Fibroblast of lung (primary cell): ENCODE measurements around the gene KIF16B. TPM values are rescaled to one million over a fixed set of nuclear protein-coding genes. Genes with fewer than 3 reads are reported as not detected.
"Not testable (repeated sequence)": the region's sequence is repeated elsewhere in the genome, so short reads cannot be mapped to it uniquely, and the experiment has no call there.

Experiments
- DNase-seq, 2 donors: peaks; one replicate each; pipeline versions ENCODE4 v3.0.0 to v3.0.0-alpha.2; 2010; ENCODE audit warnings: low read depth in 2 of 2
- H2AFZ ChIP-seq: 2 replicates; pipeline ENCODE4 v1.5.1; 2012; ENCODE audit warnings: low read length, control low read depth, inconsistent platforms
- H3K27ac ChIP-seq: 2 replicates; pipeline ENCODE4 v1.5.1; 2011; ENCODE audit warnings: low read length, control low read depth; ENCODE audit not compliant: insufficient read depth
- H3K27me3 ChIP-seq: 2 replicates; pipeline ENCODE4 v1.5.1; 2011; ENCODE audit warnings: mild to moderate bottlenecking, low read length; ENCODE audit not compliant: control insufficient read depth, insufficient read depth
- H3K36me3 ChIP-seq: 2 replicates; pipeline ENCODE4 v1.5.1; 2011; ENCODE audit warnings: low read length; ENCODE audit not compliant: control insufficient read depth, insufficient read depth
- H3K4me1 ChIP-seq: 2 replicates; pipeline ENCODE4 v1.5.1; 2011; ENCODE audit warnings: low read length; ENCODE audit not compliant: control insufficient read depth, insufficient read depth; ENCODE audit errors: extremely low read depth
- H3K4me2 ChIP-seq: 2 replicates; pipeline ENCODE4 v1.5.1; 2011; ENCODE audit warnings: low read length, control low read depth; ENCODE audit not compliant: insufficient read depth; ENCODE audit errors: extremely low read depth
- H3K4me3 ChIP-seq, 4 experiments: fragments of 200-600 bp in 1 of 4; sonication (generic) in 1 of 4; replicated peaks in 1 of 4; 2 replicates each; pipeline ENCODE4 v1.5.1; 2011 to 2016; ENCODE audit warnings: low read length in 4 of 4, low read depth in 3 of 4, mild to moderate bottlenecking in 3 of 4, control low read depth in 2 of 4, inconsistent platforms in 1 of 4, mixed read lengths in 1 of 4; ENCODE audit not compliant: insufficient read depth in 1 of 4; ENCODE audit errors: control extremely low read depth in 1 of 4
- H3K79me2 ChIP-seq: 2 replicates; pipeline ENCODE4 v1.5.1; 2012; ENCODE audit warnings: mild to moderate bottlenecking, low read length, inconsistent platforms; ENCODE audit not compliant: control insufficient read depth, insufficient read depth
- H3K9ac ChIP-seq: 2 replicates; pipeline ENCODE4 v1.5.1; 2011; ENCODE audit warnings: mild to moderate bottlenecking, low read length, control low read depth; ENCODE audit not compliant: insufficient read depth
- H3K9me3 ChIP-seq: 2 replicates; pipeline ENCODE4 v1.5.1; 2012; ENCODE audit warnings: low read depth, low read length; ENCODE audit not compliant: control insufficient read depth, insufficient read depth
- H4K20me1 ChIP-seq: 2 replicates; pipeline ENCODE4 v1.5.1; 2011; ENCODE audit warnings: low read length; ENCODE audit not compliant: control insufficient read depth, insufficient read depth; ENCODE audit errors: extremely low read depth
- CTCF ChIP-seq, 2 donors: IDR thresholded peaks in 1 of 2; conservative IDR thresholded peaks in 1 of 2; 1 replicate in 1 of 2; 2 replicates in 1 of 2; pipeline ENCODE4 v1.5.1; 2011 to 2012; ENCODE audit warnings: low read length in 2 of 2, control low read depth in 1 of 2, inconsistent platforms in 1 of 2, low read depth in 1 of 2, mild to moderate bottlenecking in 1 of 2
- EZH2 ChIP-seq: IDR thresholded peaks from 2 replicates; pipeline ENCODE4 v1.5.1; 2012; ENCODE audit warnings: low read length, control low read depth, mild to moderate bottlenecking; ENCODE audit errors: missing control alignments
- polyA plus RNA-seq, 2 donors: library from polyadenylated mRNA; depleted of rRNA in 1 of 2; stranded (reverse) in 1 of 2; unstranded in 1 of 2; fragments of >200 nt; gene quantifications; 2 replicates each; pipeline ENCODE4 v1.2.1, GENCODE V29; 2011 to 2012; ENCODE audit warnings: missing spikeins in 1 of 2
- total RNA-seq: library from RNA; depleted of rRNA; stranded (reverse); fragments of >200 nt; gene quantifications from 2 replicates; pipeline ENCODE4 v1.2.1, GENCODE V29; 2014

The KIF16B gene
- total and polyA plus RNA-seq, 2 donors (not counting 1 experiment from before 2014, with no cell fraction given): 7.7 to 17.3 TPM

GRCh38 chr20:16520154-16520553, 53.1 kb downstream of the KIF16B start:
- no peaks in the 10 kb centered on the region for H3K36me3 ChIP-seq
- H3K9me3 ChIP-seq: no peaks in the 10 kb centered on the region
- H3K4me2 ChIP-seq: no peak overlapping the region
- no peaks in the 10 kb centered on the region for H3K4me1 ChIP-seq
- H3K4me3 ChIP-seq: no peak overlapping the region
- H2AFZ ChIP-seq: no peak overlapping the region
- H3K9ac ChIP-seq: no peak overlapping the region
- no peaks in the 10 kb centered on the region for H3K79me2 ChIP-seq
- no peaks in the 10 kb centered on the region for H4K20me1 ChIP-seq
- TF ChIP-seq EZH2: no peak
- TF ChIP-seq CTCF (conservative IDR thresholded peaks at IDR 0.05 in 1 of 2, IDR thresholded peaks at IDR 0.05 in 1 of 2; ENCODE audit: low read depth in 1 of 2, low read length in 2 of 2): no peak
- H3K27ac ChIP-seq: no peak overlapping the region
- DNase-seq: peak in 1 of 2 donors; percentile 11
- H3K27me3 ChIP-seq: no peaks in the 10 kb centered on the region

DNA sequence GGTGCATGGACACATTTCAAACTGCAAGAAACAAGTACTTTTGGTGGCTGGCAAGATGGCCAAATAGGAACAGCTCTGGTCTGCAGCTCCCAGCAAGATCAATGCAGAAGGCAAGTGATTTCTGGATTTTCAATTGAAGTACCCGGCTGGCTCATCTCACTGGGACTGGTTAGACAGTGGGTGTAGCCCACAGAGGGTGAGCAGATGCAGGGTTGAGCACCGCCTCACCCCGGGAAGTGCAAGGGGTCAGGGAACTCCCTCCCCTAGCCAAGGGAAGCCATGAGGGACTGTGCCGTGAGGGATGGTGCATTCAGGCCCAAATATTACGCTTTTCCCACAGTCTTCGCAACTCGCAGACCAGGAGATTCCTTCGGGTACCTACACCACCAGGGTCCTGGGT, 53.6 kb downstream of the KIF16B start:
- H3K9ac ChIP-seq, H2AFZ ChIP-seq, H3K79me2 ChIP-seq: not testable (repeated sequence)

GRCh38 chr20:16518784-16519084, 54.5 kb downstream of the KIF16B start:
- Histone ChIP-seq H3K4me2 (no peak overlapping the region), H3K79me2 (no peaks in the 10 kb centered on the region), H3K4me3 (no peak overlapping the region), H2AFZ (no peak overlapping the region), H3K27ac (no peak overlapping the region), H3K4me1 (no peaks in the 10 kb centered on the region), H3K36me3 (no peaks in the 10 kb centered on the region), H3K9me3 (no peaks in the 10 kb centered on the region), H3K27me3 (no peaks in the 10 kb centered on the region), H4K20me1 (no peaks in the 10 kb centered on the region), H3K9ac (no peak overlapping the region)
- DNase-seq: no peak
- TF ChIP-seq EZH2 (no peak), CTCF (conservative IDR thresholded peaks at IDR 0.05 in 1 of 2, IDR thresholded peaks at IDR 0.05 in 1 of 2; ENCODE audit: low read depth in 1 of 2, low read length in 2 of 2) (no peak)

More for the DNA sequence above, 53.6 kb downstream of the KIF16B start:
- H3K4me2 ChIP-seq, H3K27me3 ChIP-seq, DNase-seq, H3K27ac ChIP-seq, H4K20me1 ChIP-seq, H3K4me1 ChIP-seq, H3K4me3 ChIP-seq, H3K36me3 ChIP-seq, H3K9me3 ChIP-seq: not testable (repeated sequence)
